Left ventricle myocardium inferior (tissue), 1 donor: Measurements from ENCODE around the gene EMP2. TPM values are rescaled to one million over a fixed set of nuclear protein-coding genes. Genes with fewer than 3 reads are reported as not detected.
A peak's percentile ranks its signal among the peaks of the same experiment; 100 is the strongest.

Experiments used
- DNase-seq: peaks from one replicate; pipeline ENCODE4 v3.0.0-alpha.2; 2020
- H3K27ac ChIP-seq: fragments of 200-600 bp; replicated peaks from 2 replicates; pipeline ENCODE4 v1.8.0; 2021
- H3K27me3 ChIP-seq: fragments of 200-600 bp; 2 replicates; pipeline ENCODE4 v1.8.0; 2021; ENCODE audit warnings: low read depth
- H3K36me3 ChIP-seq: fragments of 200-600 bp; 2 replicates; pipeline ENCODE4 v1.8.0; 2021
- H3K4me1 ChIP-seq: fragments of 200-600 bp; 2 replicates; pipeline ENCODE4 v1.8.0; 2021
- H3K4me3 ChIP-seq: fragments of 200-600 bp; 2 replicates; pipeline ENCODE4 v1.8.0; 2021; ENCODE audit warnings: mild to moderate bottlenecking, moderate library complexity
- H3K9me3 ChIP-seq: fragments of 200-600 bp; replicated peaks from 2 replicates; pipeline ENCODE4 v1.8.0; 2021
- intact Hi-C: fragments of 100-400 bp; cut with micrococcal nuclease; formaldehyde crosslinking; loops from one replicate; pipeline ENCODE4 v1.11.0; 2022
- total RNA-seq: library from RNA; stranded (reverse); fragmentation: NEBNext Ultra II Directional; extraction: Animal tissue kit (Norgen Biotek cat#: 25700); gene quantifications from one replicate; pipeline ENCODE4 v1.2.1, GENCODE V29; 2021
- TF ChIP-seq, protein P1 (sequence below): fragments of 200-600 bp; IDR thresholded peaks from 2 replicates; pipeline ENCODE4 v1.8.0; 2021; ENCODE audit warnings: antibody characterized with exemption, mild to moderate bottlenecking, borderline replicate concordance
- donor health status: DM: no; HTN: yes; CAD: no; lungs with severe emphysema.

Gene EMP2
- total RNA-seq, 1 donor from 2014 or later = 60.5 TPM

DNA sequence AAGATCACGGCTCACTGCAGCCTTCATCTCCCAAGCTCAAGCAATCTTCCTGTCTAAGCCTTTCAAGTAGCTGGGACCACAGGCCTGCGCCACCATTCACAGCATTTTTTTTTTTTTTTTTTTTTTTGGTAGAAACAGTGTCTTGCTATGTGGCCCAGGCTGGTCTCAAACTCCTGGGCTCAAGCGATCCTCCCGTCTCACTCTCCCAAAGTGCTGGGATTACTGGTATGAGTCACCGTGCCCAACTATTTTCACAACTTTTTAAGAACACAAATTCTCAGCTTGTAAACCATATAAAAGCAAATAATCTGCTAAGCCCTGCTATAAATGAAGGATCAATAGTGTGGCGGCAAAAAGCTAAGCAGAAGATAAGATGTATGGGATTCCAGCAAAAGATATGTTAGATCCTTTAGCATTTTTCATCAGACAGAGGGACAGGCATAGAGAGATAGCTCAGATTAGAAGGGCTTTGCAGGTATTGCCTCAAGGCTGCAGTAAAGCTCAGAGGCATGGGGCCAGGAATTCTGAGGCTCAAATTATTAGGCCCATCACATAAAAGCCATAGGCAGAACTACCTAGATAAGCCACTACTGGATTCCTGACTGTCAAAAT, 55.1 kb downstream of the EMP2 start:
- no peak overlapping the region for H3K27ac ChIP-seq
- H3K36me3 ChIP-seq = peaks cover 76% of the 10 kb centered on the region
- no peaks in the 10 kb centered on the region for H3K9me3 ChIP-seq
- peaks cover 7% of the 10 kb centered on the region for H3K4me1 ChIP-seq
- intact Hi-C loops = no loop called here
- DNase-seq = no peak
- no peaks in the 10 kb centered on the region for H3K27me3 ChIP-seq
- TF ChIP-seq, protein P1, sequence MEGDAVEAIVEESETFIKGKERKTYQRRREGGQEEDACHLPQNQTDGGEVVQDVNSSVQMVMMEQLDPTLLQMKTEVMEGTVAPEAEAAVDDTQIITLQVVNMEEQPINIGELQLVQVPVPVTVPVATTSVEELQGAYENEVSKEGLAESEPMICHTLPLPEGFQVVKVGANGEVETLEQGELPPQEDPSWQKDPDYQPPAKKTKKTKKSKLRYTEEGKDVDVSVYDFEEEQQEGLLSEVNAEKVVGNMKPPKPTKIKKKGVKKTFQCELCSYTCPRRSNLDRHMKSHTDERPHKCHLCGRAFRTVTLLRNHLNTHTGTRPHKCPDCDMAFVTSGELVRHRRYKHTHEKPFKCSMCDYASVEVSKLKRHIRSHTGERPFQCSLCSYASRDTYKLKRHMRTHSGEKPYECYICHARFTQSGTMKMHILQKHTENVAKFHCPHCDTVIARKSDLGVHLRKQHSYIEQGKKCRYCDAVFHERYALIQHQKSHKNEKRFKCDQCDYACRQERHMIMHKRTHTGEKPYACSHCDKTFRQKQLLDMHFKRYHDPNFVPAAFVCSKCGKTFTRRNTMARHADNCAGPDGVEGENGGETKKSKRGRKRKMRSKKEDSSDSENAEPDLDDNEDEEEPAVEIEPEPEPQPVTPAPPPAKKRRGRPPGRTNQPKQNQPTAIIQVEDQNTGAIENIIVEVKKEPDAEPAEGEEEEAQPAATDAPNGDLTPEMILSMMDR = no peak
- H3K4me3 ChIP-seq = no peak overlapping the region

DNA sequence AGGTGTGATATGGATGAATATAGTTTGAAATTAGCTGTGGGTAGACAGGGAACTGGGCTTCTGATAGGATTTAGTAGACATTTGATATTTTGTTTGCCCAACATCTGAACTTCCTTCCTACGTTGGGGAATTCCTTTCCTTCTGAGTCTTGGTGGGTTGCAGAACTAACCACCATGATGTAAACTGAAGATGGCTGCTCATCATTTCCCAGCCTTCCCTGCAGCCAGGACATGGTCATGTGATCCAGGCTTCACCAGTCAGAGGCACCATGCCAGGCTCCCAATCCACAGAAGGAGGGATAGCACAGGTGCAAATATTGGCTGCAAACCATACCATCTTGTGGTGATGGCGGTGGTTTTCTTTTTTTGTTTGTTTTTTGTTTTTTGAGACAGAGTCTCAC, 57.4 kb downstream of the EMP2 start:
- H3K27ac ChIP-seq = no peak overlapping the region
- TF ChIP-seq, protein P1 = no peak
- H3K4me3 ChIP-seq = no peak overlapping the region
- H3K9me3 ChIP-seq = no peaks in the 10 kb centered on the region
- peaks cover 58% of the 10 kb centered on the region for H3K36me3 ChIP-seq
- H3K4me1 ChIP-seq = peaks cover 2% of the 10 kb centered on the region
- intact Hi-C loops = no loop called here
- no peak for DNase-seq
- H3K27me3 ChIP-seq = no peaks in the 10 kb centered on the region

DNA sequence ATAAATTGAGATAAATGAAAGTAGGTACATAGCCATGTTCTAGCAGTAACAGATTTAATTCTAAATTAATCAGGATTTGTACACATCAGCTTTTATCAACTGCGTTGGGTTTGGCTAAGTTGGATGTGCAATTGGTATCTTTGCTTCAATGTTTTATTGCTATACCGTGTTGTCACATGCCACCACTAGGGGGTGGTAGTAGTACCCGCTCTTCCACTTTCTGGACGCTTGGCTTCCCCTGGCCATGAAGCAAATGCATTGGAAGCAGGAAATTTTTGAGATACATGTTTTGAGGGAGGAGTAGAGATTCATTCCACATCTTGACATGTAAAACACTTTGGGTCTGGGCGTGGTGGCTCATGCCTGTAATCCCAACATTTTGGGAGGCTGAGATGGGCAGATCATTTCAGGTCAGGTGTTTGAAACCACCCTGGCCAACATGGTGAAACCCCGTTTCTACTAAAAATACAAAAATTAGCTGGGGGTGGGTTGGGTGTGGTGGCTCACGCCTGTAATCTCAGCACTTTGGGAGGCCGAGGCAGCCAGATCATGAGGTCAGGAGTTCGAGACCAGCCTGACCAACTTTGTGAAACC, 58.6 kb downstream of the EMP2 start:
- H3K9me3 ChIP-seq = peaks cover 2% of the 10 kb centered on the region
- no peak overlapping the region for H3K4me3 ChIP-seq
- H3K36me3 ChIP-seq = peaks cover 46% of the 10 kb centered on the region
- H3K27me3 ChIP-seq = no peaks in the 10 kb centered on the region
- no peak overlapping the region for H3K27ac ChIP-seq
- peaks cover 4% of the 10 kb centered on the region for H3K4me1 ChIP-seq
- TF ChIP-seq, protein P1 = peak; percentile 79
- no peak for DNase-seq
- intact Hi-C loops = no loop called here

DNA sequence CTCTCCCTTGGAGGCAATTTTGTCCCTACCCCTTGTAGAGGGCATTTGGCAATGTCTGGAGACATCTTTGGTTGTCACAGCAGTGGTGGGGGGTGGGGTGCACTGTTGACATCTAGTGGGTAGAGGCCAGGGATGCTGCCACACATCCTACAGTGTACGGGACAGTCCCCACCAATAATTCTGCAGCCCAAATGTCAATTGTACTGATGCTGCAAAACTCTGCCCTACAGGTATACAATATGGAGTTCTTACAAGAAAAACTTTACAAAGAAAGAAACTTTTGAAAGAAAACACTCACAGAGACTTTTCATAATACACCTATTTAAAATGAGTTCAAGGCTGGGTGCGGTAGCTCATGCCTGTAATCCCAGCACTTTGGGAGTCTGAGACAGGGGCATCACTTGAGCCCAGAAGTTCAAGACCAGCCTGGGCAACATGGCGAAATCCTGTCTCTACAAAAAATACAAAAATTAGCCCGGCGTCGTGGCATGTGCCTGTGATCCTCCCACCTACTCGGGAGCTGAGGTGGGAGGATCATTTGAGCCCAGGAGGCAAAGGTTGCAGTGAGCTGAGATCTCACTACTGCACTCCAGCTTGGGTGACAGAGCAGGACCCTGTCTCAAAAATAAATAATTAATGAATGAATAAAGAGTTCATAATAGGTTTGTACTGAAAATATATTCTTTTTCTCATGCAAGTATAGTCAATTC, 59.4 kb downstream of the EMP2 start:
- TF ChIP-seq, protein P1 = no peak
- H3K4me3 ChIP-seq = no peak overlapping the region
- H3K4me1 ChIP-seq = peaks cover 4% of the 10 kb centered on the region
- H3K27ac ChIP-seq = no peak overlapping the region
- intact Hi-C loops = no loop called here
- H3K27me3 ChIP-seq = no peaks in the 10 kb centered on the region
- DNase-seq = no peak
- peaks cover 39% of the 10 kb centered on the region for H3K36me3 ChIP-seq
- peaks cover 10% of the 10 kb centered on the region for H3K9me3 ChIP-seq

DNA sequence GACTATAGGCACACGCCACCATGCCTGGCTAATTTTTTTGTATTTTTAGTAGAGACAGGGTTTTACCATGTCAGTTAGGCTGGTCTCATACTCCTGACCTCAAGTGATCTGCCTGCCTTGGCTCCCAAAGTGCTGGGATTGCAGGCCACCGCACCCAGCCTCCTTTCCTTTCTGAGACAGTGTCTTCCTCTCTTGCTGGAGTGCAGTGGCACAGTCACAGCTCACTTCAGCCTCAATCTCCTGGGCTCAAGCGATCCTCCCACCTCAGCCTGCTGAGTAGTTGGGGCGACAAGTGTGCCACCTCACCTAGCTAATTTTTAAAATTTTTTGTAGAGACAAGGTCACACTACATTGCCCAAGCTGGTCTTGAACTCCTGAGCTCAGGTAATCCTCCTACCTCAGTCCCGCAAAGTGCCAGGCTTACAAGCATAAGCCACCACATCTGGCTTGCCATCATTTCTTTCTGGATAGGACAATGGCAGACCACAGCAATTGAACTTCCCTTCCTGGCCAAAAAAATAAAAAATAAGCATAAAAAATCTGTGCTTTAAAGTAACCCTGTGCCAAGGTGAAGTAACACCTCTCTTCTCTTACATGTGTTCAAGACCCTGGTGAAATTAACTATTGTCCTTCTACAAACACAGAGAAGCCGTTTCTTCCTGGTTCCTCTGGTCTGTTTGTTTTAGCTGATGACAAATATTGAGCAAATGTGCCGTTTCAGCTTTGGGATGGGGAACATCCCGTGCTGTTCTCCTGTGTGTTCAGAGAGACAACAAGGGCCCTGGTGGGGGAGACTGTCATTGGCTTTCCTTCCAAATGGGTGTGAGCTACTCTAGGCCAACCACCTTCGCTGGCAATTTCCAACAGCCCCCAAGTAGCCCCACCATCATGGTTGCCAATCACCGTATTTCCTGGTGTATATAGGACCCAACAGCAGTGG, 60.2 kb downstream of the EMP2 start:
- H3K36me3 ChIP-seq = peaks cover 30% of the 10 kb centered on the region
- no peak overlapping the region for H3K27ac ChIP-seq
- no peak for DNase-seq
- intact Hi-C loops = no loop called here
- TF ChIP-seq, protein P1 = no peak
- peaks cover 10% of the 10 kb centered on the region for H3K9me3 ChIP-seq
- peaks cover 8% of the 10 kb centered on the region for H3K4me1 ChIP-seq
- H3K4me3 ChIP-seq = no peak overlapping the region
- no peaks in the 10 kb centered on the region for H3K27me3 ChIP-seq
